Astrocyte (in vitro differentiated cells and primary cell): Measurements from ENCODE around the gene SLC43A1. TPM values are rescaled to one million over a fixed set of nuclear protein-coding genes. Genes with fewer than 3 reads are reported as not detected.

Experiments
- DNase-seq: peaks from one replicate; pipeline ENCODE4 v3.0.0-alpha.2; 2010; ENCODE audit warnings: low read depth
- FAIRE-seq: peaks from 2 replicates; lab custom pipeline; 2011; peaks lifted over from hg19 to GRCh38; lab: Jason Lieb, UNC
- H2AFZ ChIP-seq: 2 replicates; pipeline ENCODE4 v1.6.0; 2012; ENCODE audit warnings: low read depth, low read length, inconsistent platforms
- H3K27ac ChIP-seq: 2 replicates; pipeline ENCODE4 v1.5.1; 2011; ENCODE audit warnings: low read depth, low read length, inconsistent platforms
- H3K27me3 ChIP-seq: 2 replicates; pipeline ENCODE4 v1.6.0; 2011; ENCODE audit warnings: low read length, inconsistent platforms; ENCODE audit not compliant: insufficient read depth
- H3K36me3 ChIP-seq: 2 replicates; pipeline ENCODE4 v1.5.1; 2011; ENCODE audit warnings: low read length, inconsistent platforms; ENCODE audit not compliant: insufficient read depth
- H3K4me1 ChIP-seq: 2 replicates; pipeline ENCODE4 v1.5.1; 2011; ENCODE audit warnings: low read length, inconsistent platforms; ENCODE audit not compliant: insufficient read depth
- H3K4me2 ChIP-seq: 2 replicates; pipeline ENCODE4 v1.6.0; 2012; ENCODE audit warnings: low read length, inconsistent platforms
- H3K4me3 ChIP-seq: 2 replicates; pipeline ENCODE4 v1.5.1; 2011; ENCODE audit warnings: low read depth, mild to moderate bottlenecking, low read length, inconsistent platforms; ENCODE audit not compliant: insufficient read depth
- H3K79me2 ChIP-seq: 2 replicates; pipeline ENCODE4 v1.6.0; 2012; ENCODE audit warnings: mild to moderate bottlenecking, low read length, inconsistent platforms; ENCODE audit not compliant: insufficient read depth
- H3K9ac ChIP-seq: 2 replicates; pipeline ENCODE4 v1.6.0; 2012; ENCODE audit warnings: mild to moderate bottlenecking, low read length, inconsistent platforms
- H3K9me3 ChIP-seq: 2 replicates; pipeline ENCODE4 v1.5.1; 2012; ENCODE audit warnings: low read depth, mild to moderate bottlenecking, low read length, inconsistent platforms; ENCODE audit not compliant: insufficient read depth
- H4K20me1 ChIP-seq: 2 replicates; pipeline ENCODE4 v1.6.0; 2012; ENCODE audit warnings: low read length, inconsistent platforms; ENCODE audit not compliant: insufficient read depth
- H3K27ac Mint-ChIP-seq: one replicate; pipeline ENCODE4 v1.8.0; 2021; ENCODE audit warnings: mild to moderate bottlenecking, mixed read lengths; ENCODE audit not compliant: unreplicated experiment
- H3K27me3 Mint-ChIP-seq: one replicate; pipeline ENCODE4 v1.8.0; 2021; ENCODE audit warnings: low read depth, mixed read lengths; ENCODE audit not compliant: unreplicated experiment
- H3K36me3 Mint-ChIP-seq: one replicate; pipeline ENCODE4 v1.8.0; 2021; ENCODE audit warnings: low read depth, mixed read lengths; ENCODE audit not compliant: unreplicated experiment
- H3K4me1 Mint-ChIP-seq: one replicate; pipeline ENCODE4 v1.8.0; 2021; ENCODE audit warnings: low read depth, mixed read lengths; ENCODE audit not compliant: unreplicated experiment
- H3K4me3 Mint-ChIP-seq: one replicate; pipeline ENCODE4 v1.8.0; 2021; ENCODE audit warnings: mild to moderate bottlenecking, moderate library complexity, mixed read lengths; ENCODE audit not compliant: unreplicated experiment
- H3K9me3 Mint-ChIP-seq: one replicate; pipeline ENCODE4 v1.8.0; 2021; ENCODE audit warnings: mild to moderate bottlenecking, mixed read lengths; ENCODE audit not compliant: unreplicated experiment
- EZH2 ChIP-seq: IDR thresholded peaks from 2 replicates; pipeline ENCODE4 v1.6.1; 2012; ENCODE audit warnings: mild to moderate bottlenecking, low read length, inconsistent platforms; ENCODE audit not compliant: insufficient read depth
- total RNA-seq: library from RNA; stranded (reverse); gene quantifications from 2 replicates; pipeline ENCODE4 v1.2.1, GENCODE V29; 2021
- TF ChIP-seq, protein P1 (sequence below): IDR thresholded peaks from 2 replicates; pipeline ENCODE4 v1.5.1; 2011; ENCODE audit warnings: low read depth, mild to moderate bottlenecking, inconsistent platforms, low read length, moderate library complexity; ENCODE audit not compliant: insufficient read depth

The SLC43A1 gene
- total RNA-seq, 1 donor from 2014 or later: 3.5 TPM

DNA sequence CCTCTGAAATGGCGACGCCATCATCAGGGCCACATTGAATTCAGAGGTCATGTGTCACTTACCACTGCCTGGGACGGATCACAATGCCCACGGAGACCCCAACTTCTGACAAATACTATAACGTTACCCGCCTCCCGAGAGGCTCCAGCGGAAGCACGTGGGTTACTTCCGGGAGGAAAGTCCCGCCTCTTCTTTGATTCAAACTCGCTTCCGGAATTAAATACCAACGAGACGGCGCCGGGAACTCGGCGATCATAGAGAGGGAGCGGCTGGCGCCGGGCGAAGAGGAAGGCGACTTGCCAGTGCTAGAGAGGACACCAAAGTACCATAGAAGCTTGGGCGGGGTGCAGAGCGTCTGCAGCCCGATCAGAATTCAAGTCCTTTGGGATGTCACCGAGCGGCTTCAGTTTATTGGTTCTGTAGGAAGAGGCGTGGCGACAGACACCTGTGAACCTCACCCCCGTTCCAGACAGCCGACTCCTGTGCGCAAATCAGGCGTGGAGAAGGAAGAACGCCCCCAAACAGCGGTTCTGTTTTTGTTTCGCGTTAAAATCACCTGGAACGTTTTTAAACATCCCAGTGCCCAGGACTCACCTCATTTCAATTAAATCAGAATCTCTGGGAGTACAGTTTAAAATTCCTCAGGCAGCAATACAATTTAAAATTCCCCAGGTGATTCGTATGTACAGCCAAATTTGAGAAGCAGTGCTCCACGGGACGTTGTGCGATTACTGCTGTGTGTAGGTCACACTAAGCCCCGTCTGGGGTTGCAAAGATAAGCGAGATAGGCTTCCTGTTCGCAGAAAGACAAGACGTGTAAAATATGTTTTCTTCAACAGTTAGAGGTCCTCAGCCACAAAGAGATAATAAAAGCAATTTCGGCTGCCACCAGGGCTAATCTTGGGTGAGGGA lies 15.3 kb upstream of the SLC43A1 start, which contains the start of gene TIMM10:
Gene TIMM10 (minus strand): TSS at position 159 of the 912 bp plus-strand sequence. CDS start 565 bp downstream, outside the sequence.
- peaks cover 8% of the 10 kb centered on the region for H3K4me1 ChIP-seq
- peak within 1 kb of the TSS; percentile 99 for H2AFZ ChIP-seq
- H3K27ac ChIP-seq: peak within 1 kb of the TSS; percentile 70
- peaks cover 12% of the 10 kb centered on the region for H4K20me1 ChIP-seq
- H3K36me3 ChIP-seq: peaks cover 3% of the 10 kb centered on the region
- DNase-seq (peak; percentile 95), FAIRE-seq (peak; percentile 47)
- peaks cover 2% of the 10 kb centered on the region for H3K27me3 ChIP-seq
- H3K4me3 ChIP-seq: peak within 1 kb of the TSS; percentile 97
- no peaks in the 10 kb centered on the region for H3K27me3 Mint-ChIP-seq
- H3K4me3 Mint-ChIP-seq: peak within 1 kb of the TSS; percentile 94
- H3K36me3 Mint-ChIP-seq: peaks cover 4% of the 10 kb centered on the region
- peak within 1 kb of the TSS; percentile 92 for H3K4me2 ChIP-seq
- H3K79me2 ChIP-seq: peaks cover 24% of the 10 kb centered on the region
- H3K9me3 ChIP-seq: no peaks in the 10 kb centered on the region
- H3K27ac Mint-ChIP-seq: peak within 1 kb of the TSS; percentile 79
- H3K9ac ChIP-seq: peak within 1 kb of the TSS; percentile 90
- no peaks in the 10 kb centered on the region for H3K9me3 Mint-ChIP-seq
- TF ChIP-seq, protein P1, sequence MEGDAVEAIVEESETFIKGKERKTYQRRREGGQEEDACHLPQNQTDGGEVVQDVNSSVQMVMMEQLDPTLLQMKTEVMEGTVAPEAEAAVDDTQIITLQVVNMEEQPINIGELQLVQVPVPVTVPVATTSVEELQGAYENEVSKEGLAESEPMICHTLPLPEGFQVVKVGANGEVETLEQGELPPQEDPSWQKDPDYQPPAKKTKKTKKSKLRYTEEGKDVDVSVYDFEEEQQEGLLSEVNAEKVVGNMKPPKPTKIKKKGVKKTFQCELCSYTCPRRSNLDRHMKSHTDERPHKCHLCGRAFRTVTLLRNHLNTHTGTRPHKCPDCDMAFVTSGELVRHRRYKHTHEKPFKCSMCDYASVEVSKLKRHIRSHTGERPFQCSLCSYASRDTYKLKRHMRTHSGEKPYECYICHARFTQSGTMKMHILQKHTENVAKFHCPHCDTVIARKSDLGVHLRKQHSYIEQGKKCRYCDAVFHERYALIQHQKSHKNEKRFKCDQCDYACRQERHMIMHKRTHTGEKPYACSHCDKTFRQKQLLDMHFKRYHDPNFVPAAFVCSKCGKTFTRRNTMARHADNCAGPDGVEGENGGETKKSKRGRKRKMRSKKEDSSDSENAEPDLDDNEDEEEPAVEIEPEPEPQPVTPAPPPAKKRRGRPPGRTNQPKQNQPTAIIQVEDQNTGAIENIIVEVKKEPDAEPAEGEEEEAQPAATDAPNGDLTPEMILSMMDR: no peak
- no peak for TF ChIP-seq EZH2
- no peaks in the 10 kb centered on the region for H3K4me1 Mint-ChIP-seq

DNA sequence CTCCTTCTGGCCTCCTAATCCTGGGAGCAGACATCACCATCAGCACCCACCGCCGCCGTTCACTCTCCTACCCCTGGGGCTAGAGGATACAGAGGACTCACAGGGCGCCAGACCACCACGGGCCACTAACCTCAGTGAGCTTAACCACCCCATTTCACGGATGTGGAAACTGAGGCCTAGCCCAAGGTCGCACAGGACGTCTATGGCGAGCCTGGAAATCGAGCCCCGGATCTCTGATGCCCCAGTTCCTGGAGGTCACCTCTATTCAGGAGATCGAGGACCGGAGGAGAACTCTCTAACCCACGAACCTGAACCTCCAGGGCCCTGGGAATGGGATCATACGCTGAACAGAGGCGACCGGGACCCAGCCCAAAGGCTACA lies 14.7 kb upstream of the SLC43A1 start:
- Histone ChIP-seq H3K79me2 (peaks cover 24% of the 10 kb centered on the region), H2AFZ (peak overlapping the region; percentile 99), H3K4me1 (peaks cover 8% of the 10 kb centered on the region), H3K4me2 (peak overlapping the region; percentile 92), H3K4me3 (peak overlapping the region; percentile 97), H3K9ac (peak overlapping the region; percentile 90), H3K27ac (peak overlapping the region; percentile 70), H3K27me3 (no peaks in the 10 kb centered on the region), H4K20me1 (peaks cover 12% of the 10 kb centered on the region), H3K9me3 (no peaks in the 10 kb centered on the region), H3K36me3 (peaks cover 3% of the 10 kb centered on the region)
- Mint-ChIP-seq H3K27me3 (no peaks in the 10 kb centered on the region), H3K27ac (peak overlapping the region; percentile 79), H3K9me3 (no peaks in the 10 kb centered on the region), H3K4me1 (no peaks in the 10 kb centered on the region), H3K4me3 (peak overlapping the region; percentile 94), H3K36me3 (peaks cover 4% of the 10 kb centered on the region)
- FAIRE-seq (no peak), DNase-seq (no peak)
- TF ChIP-seq EZH2: no peak
- TF ChIP-seq, protein P1: no peak
